SK-N-MC (cell line): ENCODE results near the gene TPRG1.

ENCODE experiments used
- EZH2 ChIP-seq: fragments of 200-600 bp; sonication (generic); IDR thresholded peaks from one replicate; pipeline ENCODE4 v1.6.1; 2017; ENCODE audit warnings: antibody characterized with exemption
- FOXP2 ChIP-seq: optimal IDR thresholded peaks from 2 replicates; pipeline ENCODE3; 2011; ENCODE audit warnings: mild to moderate bottlenecking, moderate library complexity; ENCODE audit not compliant: insufficient read depth; ENCODE audit errors: extremely low read length, control extremely low read depth
- POLR2AphosphoS5 ChIP-seq: IDR thresholded peaks from 2 replicates; pipeline ENCODE4 v1.6.1; 2012; ENCODE audit warnings: mild to moderate bottlenecking, low read depth, low read length, borderline replicate concordance

DNA sequence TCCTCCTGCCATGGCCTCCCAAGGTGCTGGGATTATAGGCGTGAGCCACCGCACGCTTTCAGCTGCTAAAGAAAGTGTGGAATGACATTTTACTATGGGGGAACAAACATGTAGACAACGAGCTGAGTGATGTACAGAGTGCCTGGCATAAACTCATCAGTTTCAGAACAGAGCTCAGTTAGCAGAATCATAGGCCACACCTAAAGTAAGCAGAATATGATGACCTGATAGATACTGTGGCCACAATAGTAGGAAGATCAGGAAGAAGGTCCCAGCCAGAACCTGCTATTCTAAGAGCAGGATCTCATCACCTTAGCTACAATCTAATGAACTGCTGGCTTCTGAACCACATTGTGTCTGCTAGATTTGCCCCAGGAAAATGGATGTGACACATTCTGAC is 158.3 kb downstream of the TPRG1 start:
- no peak for TF ChIP-seq POLR2AphosphoS5
- no peak for TF ChIP-seq EZH2
- no peak for TF ChIP-seq FOXP2
